ENCODE data around the gene XRCC3. TPM values are rescaled to one million over a fixed set of nuclear protein-coding genes. Genes with fewer than 3 reads are reported as not detected.

Gene XRCC3
- total RNA-seq, 1 experiment from 2014 or later: 61.3 TPM

DNA sequence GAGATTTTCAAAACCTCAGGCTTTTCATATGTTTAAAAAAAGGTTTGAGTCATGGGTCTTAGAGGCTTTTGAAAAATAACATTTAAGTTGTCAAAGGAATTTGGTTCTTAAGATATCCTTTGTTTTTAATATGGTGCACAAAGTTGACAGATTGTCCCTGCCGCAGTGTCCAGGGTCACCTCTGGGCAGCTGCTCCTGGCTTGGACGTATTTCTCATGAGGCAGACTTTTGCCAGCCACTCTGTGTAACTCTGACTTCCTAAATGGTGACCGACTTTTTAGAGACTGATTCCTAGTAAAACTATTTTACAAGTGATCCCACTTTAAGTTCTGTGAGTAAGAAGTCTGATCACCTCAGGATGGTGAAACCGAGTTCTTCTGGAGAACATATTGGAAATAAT, 27.5 kb downstream of the XRCC3 start:
- no TSS peak for BruUV-seq (replicated peaks)
- peaks cover 9% of the 10 kb centered on the region for H3K4me1 ChIP-seq (ENCODE audit: insufficient read depth, low read length)
- H3K9ac ChIP-seq (ENCODE audit: low read length): no peak overlapping the region
- no peaks in the 10 kb centered on the region; the same call in 1 of the 2 replicates for H3K79me2 ChIP-seq (ENCODE audit: low read length)
- TF ChIP-seq EZH2phosphoT487 (IDR thresholded peaks at IDR 0.05; ENCODE audit: borderline replicate concordance, low read length) (no peak), EZH2 (IDR thresholded peaks at IDR 0.05; ENCODE audit: low read length, unreplicated experiment) (no peak)
- TF ChIP-seq, protein P1, sequence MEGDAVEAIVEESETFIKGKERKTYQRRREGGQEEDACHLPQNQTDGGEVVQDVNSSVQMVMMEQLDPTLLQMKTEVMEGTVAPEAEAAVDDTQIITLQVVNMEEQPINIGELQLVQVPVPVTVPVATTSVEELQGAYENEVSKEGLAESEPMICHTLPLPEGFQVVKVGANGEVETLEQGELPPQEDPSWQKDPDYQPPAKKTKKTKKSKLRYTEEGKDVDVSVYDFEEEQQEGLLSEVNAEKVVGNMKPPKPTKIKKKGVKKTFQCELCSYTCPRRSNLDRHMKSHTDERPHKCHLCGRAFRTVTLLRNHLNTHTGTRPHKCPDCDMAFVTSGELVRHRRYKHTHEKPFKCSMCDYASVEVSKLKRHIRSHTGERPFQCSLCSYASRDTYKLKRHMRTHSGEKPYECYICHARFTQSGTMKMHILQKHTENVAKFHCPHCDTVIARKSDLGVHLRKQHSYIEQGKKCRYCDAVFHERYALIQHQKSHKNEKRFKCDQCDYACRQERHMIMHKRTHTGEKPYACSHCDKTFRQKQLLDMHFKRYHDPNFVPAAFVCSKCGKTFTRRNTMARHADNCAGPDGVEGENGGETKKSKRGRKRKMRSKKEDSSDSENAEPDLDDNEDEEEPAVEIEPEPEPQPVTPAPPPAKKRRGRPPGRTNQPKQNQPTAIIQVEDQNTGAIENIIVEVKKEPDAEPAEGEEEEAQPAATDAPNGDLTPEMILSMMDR (conservative IDR thresholded peaks at IDR 0.05; ENCODE audit: low read depth, low read length): no peak
- peaks cover 47% of the 10 kb centered on the region for H3K36me3 ChIP-seq (ENCODE audit: low read depth, low read length)
- no peak overlapping the region for H2AFZ ChIP-seq (ENCODE audit: low read length)
- no peak overlapping the region for H3K27ac ChIP-seq (ENCODE audit: low read length)
- H3K4me2 ChIP-seq (ENCODE audit: low read length): no peak overlapping the region
- no peaks in the 10 kb centered on the region for H3K9me2 ChIP-seq (replicated peaks; ENCODE audit: low read length)
- no peaks in the 10 kb centered on the region for H3K27me3 ChIP-seq (ENCODE audit: low read length)
- DNase-seq (no peak), ATAC-seq (no peak)
- H3K4me3 ChIP-seq (ENCODE audit: low read length): no peak overlapping the region
- peaks cover 4% of the 10 kb centered on the region for H3F3A ChIP-seq (ENCODE audit: low read length, unreplicated experiment)
- intact Hi-C loops (cut with micrococcal nuclease): no loop called here
- H3K9me3 ChIP-seq (ENCODE audit: low read length): no peaks in the 10 kb centered on the region
- 0 out of 2 replicates have a peak, but pooled peaks cover 4% of the 10 kb centered on the region for H4K20me1 ChIP-seq (ENCODE audit: low read length)
- POLR2A ChIA-PET (ENCODE audit: unreplicated experiment): interaction anchor here (0.6 kb wide), 1 partner anchor 9 kb away, joined by 5 read pairs; no protein-coding TSS in a partner anchor
- CTCF ChIA-PET: no interaction called here

DNA sequence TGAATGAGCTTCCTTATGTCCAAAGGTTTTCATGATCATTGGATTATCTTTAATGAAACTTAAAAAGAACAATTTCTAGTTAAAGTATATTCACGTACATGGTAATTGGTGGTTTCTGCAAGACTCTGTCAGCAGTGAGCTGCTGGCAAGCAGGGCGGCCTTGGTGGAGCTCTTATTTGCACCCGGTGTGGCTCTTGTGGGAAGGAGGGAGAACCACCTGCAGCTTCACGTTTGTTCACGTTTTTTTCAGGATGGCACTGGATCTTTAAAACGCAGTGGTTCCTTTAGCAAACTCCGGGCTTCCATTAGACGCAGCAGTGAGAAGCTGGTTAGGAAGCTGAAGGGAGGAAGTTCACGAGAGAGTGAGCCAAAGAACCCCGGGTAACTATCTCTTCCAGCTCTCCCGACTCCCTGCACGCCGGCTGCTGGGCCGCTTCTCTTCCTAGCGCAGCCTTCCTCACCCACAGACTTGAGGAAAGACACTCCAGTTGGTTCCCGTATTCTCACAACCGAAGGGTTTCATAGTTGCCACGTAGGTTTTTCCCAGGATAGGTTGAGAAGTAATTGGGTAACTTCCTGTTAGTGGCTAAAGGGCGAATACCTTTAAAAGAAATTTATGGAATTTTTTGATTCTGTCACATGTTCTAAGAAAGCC, 28.3 kb downstream of the XRCC3 start:
- no peak overlapping the region for H2AFZ ChIP-seq (ENCODE audit: low read length)
- H3K79me2 ChIP-seq (ENCODE audit: low read length): no peaks in the 10 kb centered on the region; the same call in 1 of the 2 replicates
- no peaks in the 10 kb centered on the region for H3K9me3 ChIP-seq (ENCODE audit: low read length)
- BruUV-seq (replicated peaks): no TSS peak
- DNase-seq: no peak
- H3F3A ChIP-seq (ENCODE audit: low read length, unreplicated experiment): peaks cover 4% of the 10 kb centered on the region
- H3K4me3 ChIP-seq (ENCODE audit: low read length): no peak overlapping the region
- CTCF ChIA-PET: interaction anchor here (0.6 kb wide), 1 partner anchor 700 kb away, joined by 3 read pairs; no protein-coding TSS in a partner anchor
- POLR2A ChIA-PET (ENCODE audit: unreplicated experiment): interaction anchor here (0.6 kb wide), 1 partner anchor 9 kb away, joined by 5 read pairs; no protein-coding TSS in a partner anchor
- no peak for TF ChIP-seq EZH2phosphoT487 (IDR thresholded peaks at IDR 0.05; ENCODE audit: borderline replicate concordance, low read length)
- TF ChIP-seq, protein P1 (conservative IDR thresholded peaks at IDR 0.05; ENCODE audit: low read depth, low read length): no peak
- TF ChIP-seq EZH2 (IDR thresholded peaks at IDR 0.05; ENCODE audit: low read length, unreplicated experiment): no peak
- intact Hi-C loops (cut with micrococcal nuclease): no loop called here
- no peaks in the 10 kb centered on the region for H3K9me2 ChIP-seq (replicated peaks; ENCODE audit: low read length)
- H3K4me2 ChIP-seq (ENCODE audit: low read length): no peak overlapping the region
- no peaks in the 10 kb centered on the region for H3K27me3 ChIP-seq (ENCODE audit: low read length)
- H3K36me3 ChIP-seq (ENCODE audit: low read depth, low read length): peaks cover 45% of the 10 kb centered on the region
- H3K4me1 ChIP-seq (ENCODE audit: insufficient read depth, low read length): 0 out of 2 replicates have a peak, but pooled peaks cover 2% of the 10 kb centered on the region
- 0 out of 2 replicates have a peak, but pooled peaks cover 4% of the 10 kb centered on the region for H4K20me1 ChIP-seq (ENCODE audit: low read length)
- ATAC-seq: no peak
- H3K9ac ChIP-seq (ENCODE audit: low read length): no peak overlapping the region
- no peak overlapping the region for H3K27ac ChIP-seq (ENCODE audit: low read length)
